GM12878 (cell line): ENCODE measurements around the gene NHSL2. TPM values are rescaled to one million over a fixed set of nuclear protein-coding genes. Genes with fewer than 3 reads are reported as not detected.
"Not testable (repeated sequence)": the region's sequence is repeated elsewhere in the genome, so short reads cannot be mapped to it uniquely, and the experiment has no call there.

Source experiments
- ATAC-seq: fragments of 200-7000 bp; cut with Tn5 transposase; 3 replicates; pipeline ENCODE4 v1.9.1; 2020; ENCODE audit warnings: mild to moderate bottlenecking, moderate library complexity
- BruUV-seq: library from RNA; stranded (reverse); fragments of 400-500 nt; replicated peaks from 2 replicates; lab custom pipeline; 2021; lab: Mats Ljungman, UMichigan
- CTCF ChIA-PET: fragments of 300-600 bp; sonication (Branson Sonifier 250); formaldehyde crosslinking; extraction: SDS; loops from one replicate; lab custom pipeline; 2021; ENCODE audit warnings: inconsistent platforms; lab: Yijun Ruan, JAX
- POLR2A ChIA-PET: fragments of 350-600 bp; formaldehyde crosslinking; extraction: SDS; loops from one replicate; lab custom pipeline; 2021; ENCODE audit warnings: inconsistent platforms; lab: Charles Lee
- RAD21 ChIA-PET: fragments of 300-600 bp; sonication (Branson Sonifier 250); formaldehyde crosslinking; loops from one replicate; lab custom pipeline; 2023; ENCODE audit warnings: antibody characterized with exemption; ENCODE audit not compliant: unreplicated experiment; lab: Charles Lee
- SMC1A ChIA-PET: fragments of 300-600 bp; sonication (Branson Sonifier 250); formaldehyde crosslinking; loops from one replicate; lab custom pipeline; 2023; ENCODE audit not compliant: unreplicated experiment, uncharacterized antibody; lab: Charles Lee
- DNase-seq: peaks from one replicate; pipeline ENCODE4 v3.0.0-alpha.2; 2011; ENCODE audit warnings: low read depth, low spot score
- FAIRE-seq: peaks from 3 replicates; lab custom pipeline; 2011; peaks lifted over from hg19 to GRCh38; lab: Jason Lieb, UNC
- H2AFZ ChIP-seq: 2 replicates; pipeline ENCODE4 v1.6.0; 2011; ENCODE audit warnings: low read depth, low read length, control low read depth; ENCODE audit not compliant: control insufficient read depth
- H3K27ac ChIP-seq: 2 replicates; pipeline ENCODE4 v1.5.1; 2011; ENCODE audit warnings: control low read depth; ENCODE audit not compliant: control insufficient read depth, insufficient read depth
- H3K27me3 ChIP-seq, 2 experiments: replicated peaks in 1 of 2; 2 replicates each; pipeline versions ENCODE4 v1.6.0 to v1.6.1; 2011; ENCODE audit warnings: low read length in 1 of 2; ENCODE audit not compliant: control insufficient read depth in 2 of 2, insufficient read depth in 2 of 2
- H3K36me3 ChIP-seq, 2 experiments: 2 replicates each; pipeline ENCODE4 v1.5.1; 2011; ENCODE audit warnings: low read length in 1 of 2; ENCODE audit not compliant: control insufficient read depth in 2 of 2, insufficient read depth in 2 of 2
- H3K4me1 ChIP-seq: 2 replicates; pipeline ENCODE4 v1.6.1; 2011; ENCODE audit warnings: mild to moderate bottlenecking, low read length, moderate library complexity, mixed read lengths; ENCODE audit not compliant: control insufficient read depth, insufficient read depth
- H3K4me2 ChIP-seq: 2 replicates; pipeline ENCODE4 v1.6.0; 2011; ENCODE audit warnings: control low read depth; ENCODE audit not compliant: control insufficient read depth, insufficient read depth
- H3K4me3 ChIP-seq: fragments of 200-600 bp; sonication (generic); 2 replicates; pipeline ENCODE4 v1.5.1; 2016
- H3K79me2 ChIP-seq: 2 replicates; pipeline ENCODE4 v1.6.0; 2011; ENCODE audit warnings: low read length; ENCODE audit not compliant: control insufficient read depth, insufficient read depth
- H3K9ac ChIP-seq: 2 replicates; pipeline ENCODE4 v1.8.0; 2011; ENCODE audit warnings: low read length, control low read depth, mixed read lengths; ENCODE audit not compliant: control insufficient read depth, insufficient read depth
- H3K9me3 ChIP-seq: replicated peaks from 3 replicates; pipeline ENCODE4 v1.5.1; 2011; ENCODE audit warnings: mild to moderate bottlenecking, low read length; ENCODE audit not compliant: control insufficient read depth, insufficient read depth
- H4K20me1 ChIP-seq: 2 replicates; pipeline ENCODE4 v1.6.0; 2011; ENCODE audit not compliant: control insufficient read depth, insufficient read depth
- NFIC ChIP-seq: IDR thresholded peaks from 2 replicates; pipeline ENCODE4 v1.6.1; 2012; ENCODE audit warnings: low read depth, mild to moderate bottlenecking, inconsistent platforms, low read length, moderate library complexity
- WGBS: methylation state at CpG from one replicate; pipeline ENCODE4 v1.1.6; 2016; ENCODE audit warnings: low lambda C conversion rate; ENCODE audit not compliant: insufficient replicate concordance, insufficient coverage; ENCODE audit errors: missing lambda C conversion rate; 5-methylcytosine and 5-hydroxymethylcytosine counted together
- in situ Hi-C: fragments of 300-500 bp; cut with MboI; formaldehyde crosslinking; loops from 9 replicates; pipeline ENCODE4 v1.14.3; 2018; ENCODE audit warnings: mixed read lengths
- intact Hi-C: fragments of 100-400 bp; cut with micrococcal nuclease; formaldehyde crosslinking; loops from one replicate; pipeline ENCODE4 v1.14.2; 2022; ENCODE audit not compliant: unreplicated experiment
- polyA plus RNA-seq, 11 experiments: library from polyadenylated mRNA; depleted of rRNA in 4 of 11; unstranded in 6 of 11; stranded (reverse) in 5 of 11; fragments of >200 nt; fragmentation: Nextera tagmentation in 4 of 11; fragmentation: Illumina TruSeq in 1 of 11; extraction: Ambion mirVana in 4 of 11; extraction: Trizol in 1 of 11; gene quantifications; 1 replicate in 1 of 11; 2 replicates in 10 of 11; pipeline versions ENCODE4 v1.2.1 to v1.2.3, GENCODE V29; 2011 to 2016; ENCODE audit warnings: inconsistent platforms in 2 of 11, missing spikeins in 2 of 11, low read depth in 1 of 11
- total RNA-seq, 4 experiments: library from RNA; depleted of rRNA in 3 of 4; stranded (reverse); fragments of >200 nt in 3 of 4; fragmentation: Illumina TruSeq in 1 of 4; extraction: Trizol in 1 of 4; gene quantifications; 2 replicates each; pipeline versions ENCODE4 v1.2.1 to v1.2.3, GENCODE V29; 2013 to 2021

Gene NHSL2
- total and polyA plus RNA-seq, 10 of the 15 experiments (the other 5 are each of a cell fraction or from before 2014, with no cell fraction given), result 0.05 to 0.53 (median 0.07) TPM; not detected in 2

DNA sequence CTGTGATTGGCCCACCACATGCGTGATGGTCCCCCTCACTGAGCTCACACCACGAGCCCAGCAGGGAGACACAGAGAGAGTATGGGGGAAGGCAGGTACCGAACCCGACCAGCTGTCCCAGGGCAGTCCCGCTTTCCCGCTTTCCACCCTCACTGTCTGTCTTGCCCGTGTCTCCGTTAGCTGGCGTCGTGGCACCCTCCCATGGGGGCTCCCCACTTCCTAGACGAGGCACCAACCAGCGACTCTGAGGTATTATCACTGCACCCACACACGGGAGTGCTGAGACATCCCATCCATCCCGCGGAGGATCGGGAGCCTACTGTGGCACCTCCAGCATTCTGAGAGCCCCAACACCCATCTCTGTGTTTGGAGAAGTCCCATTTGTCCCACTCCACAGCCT is 43.0 kb upstream of the NHSL2 start:
- no peak for FAIRE-seq
- Histone ChIP-seq H3K4me2 (no peak overlapping the region), H3K9me3 (no peaks in the 10 kb centered on the region)
- no peak for TF ChIP-seq NFIC
- TF ChIP-seq, all 136 proteins: peak for 0
- no peak overlapping the region for H3K27ac ChIP-seq
- BruUV-seq, result no TSS peak
- no peak overlapping the region for H2AFZ ChIP-seq
- ChIA-PET POLR2A (no interaction called here), RAD21 (no interaction called here), CTCF (interaction anchor here (0.9 kb wide), 1 partner anchor 260 kb away, joined by 3 read pairs; no protein-coding TSS in a partner anchor), SMC1A (no interaction called here)
- H3K9ac ChIP-seq, result no peak overlapping the region
- no peaks in the 10 kb centered on the region for H4K20me1 ChIP-seq
- WGBS, result 51% methylated on average over 16 of the region's 16 CpGs
- in situ Hi-C loops, result loop anchor here (25.0 kb wide), 2 partner anchors 205 to 405 kb away; partner anchors contain the start of gene LOC101059915
- intact Hi-C loops, result no loop called here
- H3K4me1 ChIP-seq, result no peaks in the 10 kb centered on the region
- no peaks in the 10 kb centered on the region for H3K79me2 ChIP-seq
- H3K27me3 ChIP-seq, result no peaks in the 10 kb centered on the region
- no peaks in the 10 kb centered on the region for H3K36me3 ChIP-seq
- ATAC-seq, result no peak
- H3K4me3 ChIP-seq, result no peak overlapping the region
- no peak for DNase-seq

DNA sequence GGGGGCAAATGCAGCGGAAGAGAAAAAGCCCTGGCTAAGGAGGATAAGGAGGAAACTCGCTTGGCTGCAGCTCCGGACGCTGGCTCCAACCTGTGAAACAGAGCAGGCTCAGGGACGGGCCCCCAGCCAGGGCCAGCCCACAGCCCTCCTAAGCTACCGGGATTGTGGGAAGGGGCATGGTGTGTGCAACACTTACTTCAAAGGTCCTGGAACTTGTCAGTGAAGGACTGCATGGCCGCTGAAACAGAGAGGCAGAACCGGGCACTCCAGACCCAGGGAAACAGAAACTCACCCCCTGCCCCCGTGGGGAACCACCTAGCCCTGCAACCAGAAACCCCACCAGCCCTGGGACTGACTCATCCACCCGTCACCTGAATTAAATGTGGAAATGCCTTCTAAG is 41.1 kb upstream of the NHSL2 start:
- intact Hi-C loops, H3K4me2 ChIP-seq, H4K20me1 ChIP-seq, H3K79me2 ChIP-seq, BruUV-seq, POLR2A ChIA-PET, H3K27ac ChIP-seq, SMC1A ChIA-PET, DNase-seq, CTCF ChIA-PET, H3K4me1 ChIP-seq, H2AFZ ChIP-seq, H3K27me3 ChIP-seq, FAIRE-seq, H3K9ac ChIP-seq, H3K4me3 ChIP-seq, ATAC-seq, H3K36me3 ChIP-seq, H3K9me3 ChIP-seq: not testable (repeated sequence)
- WGBS, result 22% methylated on average over 9 of the region's 10 CpGs
- RAD21 ChIA-PET, result interaction anchor here (0.6 kb wide), 1 partner anchor 892 kb away, joined by 4 read pairs; no protein-coding TSS in a partner anchor
- in situ Hi-C loops, result loop anchor here (25.0 kb wide), 2 partner anchors 207 to 407 kb away; partner anchors contain the start of gene LOC101059915
